SH-SY5Y (cell line): Measurements from ENCODE around the gene CIDEA.

Experiments
- GATA2 ChIP-seq: IDR thresholded peaks from 2 replicates; pipeline ENCODE4 v1.6.1; 2011; ENCODE audit warnings: mild to moderate bottlenecking, low read depth, low read length
- GATA3 ChIP-seq: IDR thresholded peaks from 2 replicates; pipeline ENCODE4 v1.6.1; 2011; ENCODE audit warnings: low read depth, mild to moderate bottlenecking, low read length, moderate library complexity

DNA sequence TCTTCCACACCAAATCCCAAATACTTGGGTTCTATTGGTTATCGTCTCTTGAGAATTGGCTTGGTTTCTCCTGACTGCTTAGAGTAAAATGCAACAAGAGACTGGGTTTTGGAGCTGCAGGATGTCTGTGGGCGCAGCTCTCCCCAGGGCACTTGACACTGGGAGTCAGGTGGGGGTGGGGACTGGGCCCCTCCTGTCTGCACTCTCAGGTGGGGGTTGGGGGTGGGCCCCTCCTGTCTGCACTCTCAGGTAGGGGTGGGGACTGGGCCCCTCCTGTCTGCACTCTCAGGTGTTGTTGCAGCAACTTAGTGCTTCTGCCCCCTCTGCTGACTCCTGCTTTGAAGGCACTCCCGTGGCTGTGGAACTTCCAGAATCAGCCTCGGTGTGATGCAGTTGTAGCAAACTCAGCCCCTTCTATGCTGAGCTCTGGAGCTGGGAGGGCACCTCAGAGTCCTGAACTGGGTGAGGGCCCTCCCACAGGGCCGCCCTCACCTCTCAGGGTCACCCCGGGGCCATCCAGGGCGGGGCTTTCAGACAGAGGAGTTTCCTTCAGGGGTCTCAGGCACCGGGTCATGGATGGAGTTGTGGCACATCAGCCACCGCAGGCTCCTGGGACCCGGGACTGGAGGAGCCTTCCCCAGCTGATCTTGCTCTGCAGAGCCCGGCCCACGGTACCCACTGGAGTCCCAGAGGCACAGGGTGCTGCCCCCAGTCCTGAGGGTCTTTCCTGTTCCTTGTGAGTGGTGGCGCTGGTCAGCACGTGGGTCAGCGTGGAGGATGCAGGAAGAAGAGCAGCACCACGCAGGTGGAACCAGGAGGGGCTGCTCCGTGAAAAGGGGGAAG is 22.9 kb upstream of the CIDEA start:
- no peak for TF ChIP-seq GATA2
- no peak for TF ChIP-seq GATA3
